GM20000 (cell line): ENCODE results near the gene VEPH1.

Experiments
- DNase-seq: peaks from one replicate; pipeline ENCODE4 v3.0.0; 2012; ENCODE audit warnings: low spot score
- TF ChIP-seq, protein P1 (sequence below): IDR thresholded peaks from 2 replicates; pipeline ENCODE4 v1.5.1; 2012; ENCODE audit warnings: mild to moderate bottlenecking, control low read depth; ENCODE audit errors: extremely low read depth, missing control alignments

Gene VEPH1

DNA sequence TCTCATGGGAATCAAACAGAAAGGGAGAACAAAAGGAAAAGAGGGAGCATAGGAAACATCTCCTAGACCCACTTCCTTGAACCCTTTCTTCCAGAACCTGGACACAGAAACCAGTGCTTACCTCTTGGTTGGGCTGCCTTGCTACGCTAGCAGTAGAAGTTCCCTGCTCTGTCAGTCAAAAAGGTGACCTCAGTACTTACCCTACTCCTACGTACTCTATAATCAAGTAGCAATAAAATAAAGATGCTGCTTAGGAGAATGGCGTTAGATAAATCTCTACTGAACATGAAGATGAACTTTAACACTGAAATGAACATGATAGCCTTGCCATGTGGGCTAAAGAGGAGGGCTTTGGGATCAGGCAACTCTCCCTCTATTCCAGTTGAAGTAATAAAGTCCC is 7.4 kb downstream of the VEPH1 start:
- DNase-seq, result no peak
- TF ChIP-seq, protein P1, sequence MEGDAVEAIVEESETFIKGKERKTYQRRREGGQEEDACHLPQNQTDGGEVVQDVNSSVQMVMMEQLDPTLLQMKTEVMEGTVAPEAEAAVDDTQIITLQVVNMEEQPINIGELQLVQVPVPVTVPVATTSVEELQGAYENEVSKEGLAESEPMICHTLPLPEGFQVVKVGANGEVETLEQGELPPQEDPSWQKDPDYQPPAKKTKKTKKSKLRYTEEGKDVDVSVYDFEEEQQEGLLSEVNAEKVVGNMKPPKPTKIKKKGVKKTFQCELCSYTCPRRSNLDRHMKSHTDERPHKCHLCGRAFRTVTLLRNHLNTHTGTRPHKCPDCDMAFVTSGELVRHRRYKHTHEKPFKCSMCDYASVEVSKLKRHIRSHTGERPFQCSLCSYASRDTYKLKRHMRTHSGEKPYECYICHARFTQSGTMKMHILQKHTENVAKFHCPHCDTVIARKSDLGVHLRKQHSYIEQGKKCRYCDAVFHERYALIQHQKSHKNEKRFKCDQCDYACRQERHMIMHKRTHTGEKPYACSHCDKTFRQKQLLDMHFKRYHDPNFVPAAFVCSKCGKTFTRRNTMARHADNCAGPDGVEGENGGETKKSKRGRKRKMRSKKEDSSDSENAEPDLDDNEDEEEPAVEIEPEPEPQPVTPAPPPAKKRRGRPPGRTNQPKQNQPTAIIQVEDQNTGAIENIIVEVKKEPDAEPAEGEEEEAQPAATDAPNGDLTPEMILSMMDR, result no peak

DNA sequence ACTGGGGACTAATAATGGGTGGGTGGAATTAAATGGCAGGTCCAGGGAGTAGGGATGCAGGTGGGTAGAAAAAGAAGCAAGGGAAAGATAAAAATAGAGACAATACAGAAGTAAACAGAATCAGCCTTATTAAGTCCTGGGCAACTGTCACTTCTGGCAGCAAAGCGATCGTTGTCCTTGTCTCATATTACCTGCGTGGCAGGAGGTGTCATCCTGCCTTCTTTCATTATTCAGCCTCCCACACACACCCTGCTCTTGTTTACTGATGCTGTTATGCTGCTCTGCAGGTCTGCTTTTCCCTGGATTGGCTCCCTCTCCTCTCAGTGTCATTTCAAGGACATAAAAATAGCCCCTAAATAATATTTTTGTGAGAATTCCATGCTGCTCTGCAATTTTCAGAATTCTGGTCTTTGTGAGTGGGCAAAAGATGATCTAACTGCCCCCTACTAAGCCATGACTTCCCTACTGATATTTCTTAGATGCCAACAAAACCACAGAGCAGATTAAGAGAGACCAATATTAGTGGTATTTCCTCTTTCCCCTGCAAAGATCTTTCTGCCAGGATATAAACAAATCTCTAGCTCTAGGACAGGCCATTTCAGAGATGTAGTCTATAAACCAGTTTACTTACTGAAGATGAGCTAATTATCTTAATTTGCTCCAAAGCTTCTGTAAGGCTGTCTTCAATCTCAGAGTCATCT is 8.5 kb downstream of the VEPH1 start:
- no peak for DNase-seq
- TF ChIP-seq, protein P1, result no peak

DNA sequence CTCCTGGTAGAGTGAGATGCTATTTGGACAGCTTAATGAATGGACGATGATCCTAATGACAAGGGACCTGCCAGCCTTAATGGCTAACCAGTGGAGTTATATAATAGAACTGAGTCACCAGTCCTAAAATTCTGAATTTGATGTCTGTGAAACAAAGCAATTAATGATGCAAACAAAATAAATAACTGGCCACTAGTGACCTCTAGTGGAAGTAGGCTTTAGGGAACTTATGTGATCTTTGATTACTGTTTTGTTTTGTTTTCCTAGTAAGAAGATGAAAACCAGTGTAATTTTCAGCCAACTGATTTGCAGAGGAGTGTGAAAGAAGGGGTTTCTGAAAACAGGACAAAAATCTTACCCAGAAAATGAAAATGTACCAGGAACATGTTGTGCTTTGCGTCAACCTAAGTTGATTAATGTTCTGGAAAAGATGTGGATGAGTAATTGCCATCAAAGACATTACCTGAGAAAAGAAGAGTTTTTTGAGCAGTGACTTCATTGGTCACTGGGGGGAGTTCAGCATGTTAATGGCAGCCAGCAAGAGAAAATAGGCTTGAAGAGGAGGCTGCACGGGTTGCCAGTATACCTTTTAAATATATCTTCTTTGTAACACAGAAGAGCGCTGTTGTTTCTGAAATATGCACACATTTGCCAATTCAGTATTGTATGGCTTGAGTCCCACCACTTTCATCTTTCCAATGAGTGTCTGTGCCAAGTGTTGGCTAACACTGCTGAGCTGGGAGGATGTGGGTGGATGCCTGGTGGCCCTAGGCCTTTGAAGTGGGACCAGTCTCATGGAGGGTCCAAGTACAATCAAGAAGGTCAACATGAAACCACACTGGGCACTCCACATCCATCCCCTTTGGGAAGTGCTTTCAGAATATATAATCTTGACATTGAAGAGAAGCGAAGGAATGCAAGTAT is 9.3 kb downstream of the VEPH1 start:
- DNase-seq, result peak; percentile 8
- TF ChIP-seq, protein P1, result no peak

DNA sequence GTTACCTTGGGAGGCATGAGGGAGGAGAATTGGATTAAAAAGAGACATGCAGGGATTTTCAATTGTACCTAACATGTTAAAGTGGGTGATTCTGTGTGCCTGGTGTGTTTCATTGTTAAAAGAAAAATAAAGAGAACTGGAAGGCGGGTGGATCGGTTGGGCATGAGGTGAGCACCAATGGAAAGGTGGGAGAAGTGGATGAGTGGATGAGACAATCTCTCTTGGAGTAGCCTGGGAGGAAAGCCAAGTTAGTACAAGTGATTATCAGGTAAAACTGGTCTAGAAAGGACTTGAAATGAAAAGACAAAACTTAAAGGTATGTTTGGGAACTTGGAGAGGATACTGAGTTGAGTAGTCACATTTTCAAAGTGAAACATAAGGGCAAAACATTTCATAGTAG is 12.1 kb downstream of the VEPH1 start:
- no peak for DNase-seq
- TF ChIP-seq, protein P1, result no peak

DNA sequence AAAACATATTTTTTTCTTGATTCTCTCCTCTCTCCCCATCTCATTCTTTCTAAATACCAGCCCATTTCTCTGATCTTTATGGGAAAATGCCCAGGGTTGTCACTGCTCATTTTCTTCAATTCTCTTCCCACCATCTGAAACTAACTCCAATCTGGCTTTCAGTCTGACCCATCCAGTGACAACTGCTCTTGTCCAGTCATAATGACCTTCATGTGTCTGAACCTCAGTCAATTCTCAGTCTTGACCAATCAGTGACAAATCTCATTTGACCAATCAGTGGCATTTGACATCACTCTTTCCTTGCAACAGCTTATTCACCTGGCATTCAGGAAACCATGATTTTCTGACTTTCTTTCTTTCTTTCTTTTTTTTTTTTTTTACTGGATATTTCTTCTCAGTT is 15.1 kb downstream of the VEPH1 start:
- TF ChIP-seq, protein P1, result no peak
- no peak for DNase-seq

DNA sequence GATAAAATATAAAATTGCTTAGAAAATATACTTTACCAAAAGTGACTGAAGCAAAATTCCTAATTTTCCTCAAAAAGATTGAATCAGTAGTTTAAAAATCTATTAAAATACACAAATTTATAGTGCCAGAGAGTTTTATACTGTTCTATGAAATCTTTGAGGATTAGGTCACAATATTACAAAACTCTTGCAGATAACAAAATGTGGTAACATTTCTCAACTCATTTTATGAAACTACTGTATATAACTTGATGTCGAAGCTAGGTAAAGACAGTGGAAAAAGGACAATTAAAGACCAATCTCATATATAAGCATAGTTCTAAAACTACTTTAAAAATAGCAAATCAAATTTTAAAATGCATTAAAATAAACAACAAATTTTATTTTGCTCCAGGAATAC is 15.9 kb downstream of the VEPH1 start:
- TF ChIP-seq, protein P1, result no peak
- no peak for DNase-seq
